Ureter (tissue), 1 donor: ENCODE results near the gene RPA3. TPM values are rescaled to one million over a fixed set of nuclear protein-coding genes. Genes with fewer than 3 reads are reported as not detected.

Source experiments
- DNase-seq: peaks from one replicate; pipeline ENCODE4 v3.0.0-alpha.2; 2020; ENCODE audit warnings: low spot score
- total RNA-seq: library from RNA; stranded (reverse); gene quantifications from one replicate; pipeline ENCODE4 v1.2.4, GENCODE V29; 2023
- donor health status: DM: yes; HTN: yes; CAD: no.

Gene RPA3
- total RNA-seq, 1 donor from 2014 or later, result 23.2 TPM

GRCh38 chr7:7732621-7733281 lies 14.3 kb upstream of the RPA3 start:
- no peak for DNase-seq

- DNase-seq, result no peak
Observed at GRCh38 chr7:7731732-7732131, 13.3 kb upstream of the RPA3 start.

GRCh38 chr7:7720750-7721621 lies 2.6 kb upstream of the RPA3 start:
- no peak for DNase-seq

GRCh38 chr7:7720193-7720592 lies 1.8 kb upstream of the RPA3 start:
- no peak for DNase-seq

GRCh38 chr7:7719236-7719635 lies 829 bp upstream of the RPA3 start:
- DNase-seq, result no peak

DNA sequence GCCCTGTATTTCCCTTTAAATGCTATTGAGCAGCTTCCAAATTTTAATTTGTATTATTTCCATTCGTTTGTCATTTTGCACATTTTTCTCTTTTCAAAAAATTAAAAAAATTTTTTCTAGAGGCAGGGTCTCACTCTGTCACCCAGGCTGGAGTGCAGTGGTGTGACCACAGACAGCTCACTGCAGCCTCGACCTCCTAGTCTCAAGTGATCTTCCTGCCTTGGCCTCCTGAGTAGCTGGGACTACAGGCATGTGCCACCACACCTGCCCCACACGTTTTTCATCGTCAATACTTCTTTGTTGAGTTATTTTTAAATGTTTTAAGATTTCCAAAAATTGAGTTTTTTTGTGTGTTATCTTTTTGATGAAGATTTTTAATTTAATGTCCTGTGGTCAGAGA lies 4.7 kb downstream of the RPA3 start:
- DNase-seq, result no peak

DNA sequence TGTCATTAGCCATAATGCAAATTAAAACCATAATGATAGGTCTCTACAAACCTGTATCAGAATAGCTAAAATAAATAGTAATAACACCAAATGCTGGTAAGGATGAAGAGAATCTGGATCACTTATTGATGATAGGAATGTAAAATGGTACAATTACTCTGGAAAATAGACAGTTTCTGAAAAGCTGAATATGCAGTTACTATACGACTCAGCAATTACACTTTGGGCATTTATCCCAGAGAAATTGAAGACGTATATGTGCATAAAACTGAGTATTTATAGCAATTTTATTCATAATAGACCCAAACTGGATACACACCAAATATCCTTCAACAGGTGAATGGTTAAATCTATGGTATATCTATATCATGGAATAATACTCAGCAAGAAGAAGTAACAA lies 7.9 kb downstream of the RPA3 start:
- DNase-seq, result no peak

- DNase-seq, result no peak
Observed at GRCh38 chr7:7709291-7709690, 9.1 kb downstream of the RPA3 start.

GRCh38 chr7:7707806-7708205 lies 10.6 kb downstream of the RPA3 start:
- no peak for DNase-seq

DNA sequence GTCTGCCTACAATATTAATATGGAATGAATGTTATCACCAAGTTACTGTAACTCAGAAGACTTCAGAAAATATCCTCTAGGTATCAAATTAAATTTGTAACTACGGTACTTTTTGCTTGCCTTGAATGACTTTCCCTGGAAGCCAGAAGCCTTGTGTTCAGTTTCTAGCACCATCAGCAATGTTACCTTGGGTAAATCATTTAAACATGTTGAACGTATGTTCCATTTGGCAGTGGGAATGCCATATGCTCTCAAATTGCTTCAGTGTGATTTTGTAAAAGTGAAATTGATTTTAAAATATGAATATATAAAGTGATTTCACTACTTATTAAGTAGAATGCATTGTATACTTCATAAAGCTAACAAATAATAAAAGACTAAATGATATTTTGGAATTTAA lies 11.2 kb downstream of the RPA3 start:
- DNase-seq, result no peak

DNA sequence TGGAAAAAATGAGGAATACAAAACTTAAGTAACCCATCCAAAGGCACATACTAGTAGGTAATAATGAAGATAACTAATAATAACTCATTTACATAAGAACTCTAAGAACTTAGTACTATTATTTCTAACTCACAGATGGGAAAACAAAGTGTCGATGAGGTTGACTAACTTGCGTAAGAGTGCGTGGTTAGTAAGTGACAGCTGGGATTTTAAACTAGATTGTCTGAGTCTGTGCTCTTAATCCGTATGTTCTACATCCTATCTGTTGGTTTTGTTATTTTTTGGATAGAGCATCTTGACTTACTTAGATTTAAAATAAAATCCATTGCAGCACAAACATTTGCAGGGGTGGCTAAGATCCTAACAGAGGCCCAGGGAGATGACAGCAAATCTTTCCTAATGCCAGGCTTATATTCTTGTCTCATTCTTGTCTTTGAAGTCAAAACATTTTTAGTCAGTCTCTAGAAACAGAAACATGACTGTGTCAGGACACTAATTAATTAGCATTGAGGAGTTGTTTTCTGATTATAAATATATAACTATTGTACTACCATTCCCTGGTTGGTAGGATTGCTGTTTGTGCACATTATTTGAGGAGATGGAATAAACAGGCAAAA lies 11.7 kb downstream of the RPA3 start:
- no peak for DNase-seq

DNA sequence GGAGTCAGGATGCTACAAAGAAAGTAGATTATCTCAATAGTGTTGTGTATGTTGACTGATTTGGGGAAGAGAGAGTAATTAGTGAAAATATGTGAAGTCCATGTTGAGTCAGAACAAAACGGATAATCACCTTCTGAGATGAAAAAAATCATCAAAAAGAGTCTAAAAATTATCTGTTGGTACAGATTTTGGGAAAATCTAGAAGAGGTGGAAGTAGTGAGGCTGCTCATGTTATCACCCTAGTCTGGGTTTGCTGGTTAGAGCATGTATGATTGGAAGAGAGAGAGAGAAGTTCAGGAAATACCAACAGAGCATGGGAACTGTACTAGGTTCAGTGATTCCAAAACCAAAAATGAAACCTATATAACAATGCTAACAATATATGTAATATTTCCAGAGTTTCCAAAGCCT lies 12.3 kb downstream of the RPA3 start:
- DNase-seq, result no peak

- no peak for DNase-seq
Observed at GRCh38 chr7:7705318-7705717, 13.1 kb downstream of the RPA3 start.

DNA sequence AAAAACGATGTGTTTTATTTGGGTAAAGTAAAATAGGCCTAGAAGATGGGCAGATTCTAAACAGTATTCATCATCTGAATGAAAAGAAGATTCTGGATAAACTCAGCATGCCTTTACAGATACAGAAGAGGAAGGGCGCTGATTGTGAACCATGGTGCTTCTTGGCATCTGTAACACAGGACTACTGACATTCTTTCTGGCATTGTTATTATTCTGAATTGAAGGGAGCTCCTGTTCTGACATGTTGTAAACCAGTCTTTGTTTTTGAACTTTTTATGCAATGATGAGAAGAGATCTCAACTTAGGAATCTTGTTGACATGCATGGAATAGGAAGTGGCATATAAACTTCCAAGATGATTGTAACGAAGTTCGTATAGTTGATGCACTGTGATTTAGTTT lies 13.5 kb downstream of the RPA3 start:
- DNase-seq, result no peak

DNA sequence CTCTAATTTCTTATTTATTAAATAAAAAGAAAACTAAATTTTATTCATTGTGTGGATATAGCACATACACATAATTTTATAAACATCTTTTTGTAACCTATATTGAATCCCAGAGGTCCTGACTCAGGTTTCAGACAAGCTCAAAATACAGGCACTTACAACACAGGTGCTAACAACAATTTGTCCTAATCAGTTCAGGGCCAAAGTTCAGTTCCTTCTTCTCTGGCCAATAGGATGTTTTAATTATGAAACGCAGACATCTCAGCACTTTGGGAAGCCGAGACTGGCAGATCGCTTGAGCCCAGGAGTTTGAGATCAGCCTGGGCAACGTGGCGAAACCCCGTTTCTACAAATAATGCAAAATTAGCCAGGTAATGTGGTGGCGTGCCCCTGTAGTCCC lies 15.0 kb downstream of the RPA3 start:
- no peak for DNase-seq

GRCh38 chr7:7702826-7703225 lies 15.6 kb downstream of the RPA3 start:
- DNase-seq, result no peak

DNA sequence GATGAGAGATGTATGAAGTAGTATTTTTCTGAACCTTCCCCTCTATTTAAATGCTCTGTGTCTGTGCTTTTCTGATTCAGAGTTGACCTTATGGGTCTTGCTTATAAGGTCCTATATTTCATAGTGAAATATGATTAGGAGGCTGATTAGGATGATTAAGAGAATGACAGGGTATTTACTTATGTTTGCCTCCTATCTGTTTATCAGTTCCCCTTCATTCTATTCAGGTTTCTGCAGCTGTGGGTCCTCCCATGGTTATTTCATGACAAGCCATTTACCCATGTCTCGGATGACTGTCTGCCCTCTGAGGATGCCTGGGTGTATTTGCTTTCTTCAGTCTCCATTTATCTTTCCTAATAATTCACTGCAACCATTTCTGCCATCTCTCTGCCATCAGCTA lies 16.9 kb downstream of the RPA3 start:
- no peak for DNase-seq

DNA sequence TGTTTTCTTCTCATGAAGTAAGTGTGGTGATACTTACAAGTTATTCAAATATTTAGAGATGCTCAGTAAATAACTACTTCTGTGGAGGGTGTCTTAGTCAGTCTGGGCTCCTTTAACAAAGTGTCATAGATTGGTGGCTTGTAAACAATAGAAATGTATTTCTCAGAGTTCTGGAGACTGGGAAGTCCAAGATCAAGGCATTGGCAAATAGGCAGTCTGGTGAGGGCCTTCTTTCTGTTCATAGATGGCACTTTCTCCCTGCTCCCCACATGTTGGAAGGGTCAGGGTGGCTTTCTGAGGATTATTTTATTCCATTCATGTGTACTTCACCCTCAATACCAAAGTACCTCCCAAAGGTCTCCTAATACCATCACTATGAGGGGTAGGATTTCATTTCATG lies 18.4 kb downstream of the RPA3 start:
- DNase-seq, result no peak

DNA sequence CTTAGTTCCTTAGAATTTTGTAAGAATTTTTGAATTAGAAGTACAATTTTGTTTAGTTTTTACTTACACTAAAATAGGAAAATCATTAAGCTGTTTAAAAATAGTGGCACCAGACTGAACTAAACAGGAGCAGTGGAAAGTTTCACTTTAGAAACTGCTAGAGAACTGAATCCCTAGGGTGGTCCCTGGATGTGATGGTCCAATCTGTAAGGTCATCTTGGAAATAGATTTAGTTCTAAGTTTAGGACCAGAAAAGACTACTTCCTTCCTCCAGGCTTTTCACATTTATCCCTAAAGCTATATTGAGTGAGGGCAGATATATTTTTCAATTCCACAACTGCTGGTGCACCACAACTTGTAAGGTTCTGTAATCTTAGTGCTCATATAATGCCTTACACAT lies 19.0 kb downstream of the RPA3 start:
- no peak for DNase-seq

DNA sequence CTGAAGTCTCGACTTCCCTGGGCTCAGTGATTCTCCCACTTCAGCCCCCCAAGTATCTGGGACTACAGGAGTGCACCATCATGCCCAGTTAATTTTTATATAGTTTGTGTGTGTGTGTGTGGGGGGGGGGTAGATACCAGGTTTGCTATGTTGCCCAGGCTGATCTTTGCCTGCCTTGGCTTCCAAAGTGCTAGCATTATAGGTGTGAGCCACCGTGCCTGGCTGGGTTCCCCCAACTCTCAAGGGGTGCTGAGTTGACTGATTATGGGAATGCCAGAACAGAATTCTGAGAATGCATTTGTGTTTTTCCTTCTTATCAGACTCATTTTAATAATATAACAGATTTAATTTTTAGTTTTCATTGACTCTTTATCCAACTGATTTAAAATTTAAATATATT lies 19.5 kb downstream of the RPA3 start:
- DNase-seq, result no peak

DNA sequence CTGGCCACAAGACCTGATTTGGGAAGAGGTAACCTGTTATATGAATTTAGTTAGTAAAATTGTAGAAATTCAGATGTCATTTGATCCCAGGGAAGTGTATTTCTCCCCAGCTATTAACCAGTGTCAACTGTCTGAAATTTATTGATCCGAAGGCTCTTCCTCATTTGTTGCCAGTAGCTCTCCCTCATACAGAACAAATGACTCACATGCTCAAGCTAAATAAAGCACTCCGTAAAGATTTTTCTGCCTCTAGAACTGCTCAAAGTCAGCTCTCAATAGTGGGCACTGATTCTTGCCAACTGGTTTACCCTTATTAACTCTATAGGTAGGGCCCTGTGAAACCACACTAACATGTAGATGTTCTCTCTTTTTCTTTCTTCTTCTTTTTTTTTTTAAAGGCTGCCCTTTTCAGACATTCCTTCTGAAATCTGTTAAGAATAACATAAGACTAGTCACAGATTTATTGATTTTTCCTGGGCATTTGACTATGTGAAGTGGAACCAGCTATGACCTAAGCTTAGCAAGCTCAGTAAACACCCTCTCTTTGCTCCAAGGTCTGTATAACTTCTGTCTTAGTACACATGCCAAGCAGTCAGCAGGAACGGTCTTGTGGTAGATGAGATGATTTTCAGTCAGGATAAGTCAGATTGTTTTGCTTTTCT lies 21.8 kb downstream of the RPA3 start:
- no peak for DNase-seq

DNA sequence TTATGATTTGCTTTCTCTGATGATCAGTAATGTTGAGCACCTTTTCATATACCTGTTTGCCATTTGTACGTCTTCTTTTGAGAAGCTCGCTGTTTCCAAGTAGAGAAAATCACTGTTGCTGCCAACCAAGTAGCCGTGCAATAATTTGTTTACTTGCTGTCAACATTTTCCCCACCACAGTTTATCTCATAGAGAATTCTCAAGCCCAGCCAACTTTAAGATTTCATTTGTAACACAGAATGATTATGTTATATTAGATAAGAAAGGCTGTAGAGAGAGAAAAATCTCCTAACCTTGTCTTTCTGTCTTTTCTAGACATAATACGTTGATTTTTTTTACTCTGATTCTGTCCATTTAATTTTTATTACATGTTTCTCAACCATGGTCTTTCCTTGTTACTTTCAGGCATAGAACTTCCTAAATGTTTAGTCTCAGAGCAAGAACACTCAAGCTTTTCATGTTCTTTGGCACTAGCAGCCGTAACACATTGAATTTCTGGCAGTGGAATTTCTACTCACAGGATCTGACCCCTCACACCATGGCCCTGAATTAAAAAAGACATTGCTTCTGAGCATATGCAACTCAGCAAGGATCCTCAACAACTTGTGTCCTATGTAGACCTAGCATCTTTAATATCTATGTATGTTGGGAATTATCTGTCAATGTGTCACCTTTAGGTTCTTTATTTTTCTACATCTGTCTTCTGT lies 23.1 kb downstream of the RPA3 start:
- no peak for DNase-seq
